KMS-11 (cell line): ENCODE measurements around the gene NR2C1.
"Not testable (repeated sequence)": the region's sequence is repeated elsewhere in the genome, so short reads cannot be mapped to it uniquely, and the experiment has no call there.

ENCODE experiments used
- H2AFZ ChIP-seq: fragments of 200-600 bp; sonication (generic); 2 replicates; pipeline ENCODE4 v1.6.1; 2016; ENCODE audit warnings: antibody characterized with exemption, mixed run types, low read depth
- H3K27ac ChIP-seq: fragments of 200-600 bp; sonication (generic); 2 replicates; pipeline ENCODE4 v1.6.1; 2016; ENCODE audit warnings: mild to moderate bottlenecking, mixed run types
- H3K27me3 ChIP-seq: fragments of 200-600 bp; sonication (generic); 2 replicates; pipeline ENCODE4 v1.6.1; 2017; ENCODE audit warnings: mild to moderate bottlenecking, low read depth, mixed run types, moderate library complexity; ENCODE audit not compliant: insufficient read depth
- H3K36me3 ChIP-seq: fragments of 200-600 bp; sonication (generic); 2 replicates; pipeline ENCODE4 v1.6.1; 2017; ENCODE audit warnings: mild to moderate bottlenecking, mixed run types; ENCODE audit not compliant: insufficient read depth
- H3K4me1 ChIP-seq: fragments of 200-600 bp; sonication (generic); 2 replicates; pipeline ENCODE4 v1.6.1; 2016; ENCODE audit warnings: mild to moderate bottlenecking, low read depth, mixed run types; ENCODE audit not compliant: poor library complexity, severe bottlenecking
- H3K4me2 ChIP-seq: fragments of 200-600 bp; sonication (generic); 2 replicates; pipeline ENCODE4 v1.7.0; 2016; ENCODE audit warnings: mild to moderate bottlenecking, mixed run types
- H3K4me3 ChIP-seq: fragments of 200-600 bp; sonication (generic); IDR thresholded peaks from 2 replicates; pipeline ENCODE4 v1.6.1; 2017; ENCODE audit warnings: low read depth, low read length, mixed read lengths; ENCODE audit not compliant: insufficient read depth
- H3K79me2 ChIP-seq: fragments of 200-600 bp; sonication (generic); 2 replicates; pipeline ENCODE4 v1.6.1; 2016; ENCODE audit warnings: low read depth, mixed run types; ENCODE audit not compliant: insufficient read depth
- H3K9ac ChIP-seq: fragments of 200-600 bp; sonication (generic); 2 replicates; pipeline ENCODE4 v1.6.1; 2016; ENCODE audit warnings: mild to moderate bottlenecking, mixed run types
- H4K20me1 ChIP-seq: fragments of 200-600 bp; sonication (generic); 2 replicates; pipeline ENCODE4 v1.6.1; 2016; ENCODE audit warnings: mild to moderate bottlenecking, mixed run types; ENCODE audit not compliant: insufficient read depth
- CTCF ChIP-seq: fragments of 200-600 bp; sonication (generic); conservative IDR thresholded peaks from 2 replicates; pipeline ENCODE4 v1.6.1; 2017; ENCODE audit warnings: low read depth, mild to moderate bottlenecking, antibody characterized with exemption, low read length, moderate library complexity, mixed read lengths

Gene NR2C1

GRCh38 chr12:95107362-95107761, 33.9 kb upstream of the NR2C1 start:
- H3K4me1 ChIP-seq: no peaks in the 10 kb centered on the region
- no peak overlapping the region for H3K9ac ChIP-seq
- no peaks in the 10 kb centered on the region for H3K79me2 ChIP-seq
- H3K4me2 ChIP-seq: no peak overlapping the region
- H3K27me3 ChIP-seq: no peaks in the 10 kb centered on the region
- TF ChIP-seq CTCF: no peak
- no peak overlapping the region for H2AFZ ChIP-seq
- no peaks in the 10 kb centered on the region for H4K20me1 ChIP-seq
- H3K27ac ChIP-seq: no peak overlapping the region
- no peak overlapping the region for H3K4me3 ChIP-seq
- H3K36me3 ChIP-seq: no peaks in the 10 kb centered on the region

- Histone ChIP-seq H4K20me1 (no peaks in the 10 kb centered on the region), H3K4me3 (no peak overlapping the region), H3K79me2 (no peaks in the 10 kb centered on the region), H3K36me3 (no peaks in the 10 kb centered on the region), H2AFZ (no peak overlapping the region), H3K27me3 (no peaks in the 10 kb centered on the region), H3K9ac (no peak overlapping the region), H3K4me2 (no peak overlapping the region), H3K27ac (no peak overlapping the region), H3K4me1 (no peaks in the 10 kb centered on the region)
- TF ChIP-seq CTCF: no peak
These were observed 32.1 kb upstream of the NR2C1 start for GRCh38 chr12:95105540-95105939.

GRCh38 chr12:95104919-95105452, 31.6 kb upstream of the NR2C1 start:
- H4K20me1 ChIP-seq: no peaks in the 10 kb centered on the region
- no peak overlapping the region for H3K4me2 ChIP-seq
- no peak overlapping the region for H2AFZ ChIP-seq
- H3K79me2 ChIP-seq: no peaks in the 10 kb centered on the region
- H3K9ac ChIP-seq: no peak overlapping the region
- H3K27ac ChIP-seq: no peak overlapping the region
- H3K27me3 ChIP-seq: no peaks in the 10 kb centered on the region
- H3K36me3 ChIP-seq: no peaks in the 10 kb centered on the region
- H3K4me3 ChIP-seq: no peak overlapping the region
- TF ChIP-seq CTCF: no peak
- no peaks in the 10 kb centered on the region for H3K4me1 ChIP-seq

GRCh38 chr12:95102916-95103671, 29.7 kb upstream of the NR2C1 start:
- Histone ChIP-seq H3K4me3 (no peak overlapping the region), H4K20me1 (no peaks in the 10 kb centered on the region), H3K36me3 (no peaks in the 10 kb centered on the region), H3K79me2 (no peaks in the 10 kb centered on the region), H3K27ac (no peak overlapping the region), H3K4me1 (no peaks in the 10 kb centered on the region), H3K27me3 (no peaks in the 10 kb centered on the region), H2AFZ (no peak overlapping the region), H3K4me2 (no peak overlapping the region), H3K9ac (no peak overlapping the region)
- TF ChIP-seq CTCF: no peak

GRCh38 chr12:95101957-95102356, 28.5 kb upstream of the NR2C1 start:
- H3K27ac ChIP-seq, H3K4me2 ChIP-seq, H3K79me2 ChIP-seq, H2AFZ ChIP-seq, H3K36me3 ChIP-seq, H3K4me1 ChIP-seq, H3K27me3 ChIP-seq, H3K4me3 ChIP-seq, H4K20me1 ChIP-seq, H3K9ac ChIP-seq: not testable (repeated sequence)
